Psoas muscle (tissue), 8 donors: ENCODE data around the gene TUBA8. TPM values are rescaled to one million over a fixed set of nuclear protein-coding genes. Genes with fewer than 3 reads are reported as not detected.
"Not testable (repeated sequence)": the region's sequence is repeated elsewhere in the genome, so short reads cannot be mapped to it uniquely, and the experiment has no call there.

Experiments used
- ATAC-seq, 4 donors: fragments of 200-7000 bp; cut with Tn5 transposase; one replicate each; pipeline ENCODE4 v1.9.1; 2020; ENCODE audit warnings: moderate library complexity in 3 of 4, mild to moderate bottlenecking in 2 of 4
- DNase-seq, 2 donors: peaks; one replicate each; pipeline ENCODE4 v3.0.0-alpha.2; 2020
- H3K27ac ChIP-seq: fragments of 200-600 bp; one replicate; pipeline ENCODE4 v1.8.0; 2022
- H3K27me3 ChIP-seq, 3 donors: fragments of 200-600 bp in 1 of 3; one replicate each; pipeline versions ENCODE4 v1.6.1 to v1.8.0; 2013 to 2022; ENCODE audit warnings: low read length in 2 of 3, mild to moderate bottlenecking in 2 of 3, moderate library complexity in 1 of 3; ENCODE audit not compliant: insufficient read depth in 3 of 3
- H3K36me3 ChIP-seq, 2 donors: fragments of 200-600 bp in 1 of 2; one replicate each; pipeline versions ENCODE4 v1.6.1 to v1.8.0; 2013 to 2022; ENCODE audit warnings: low read depth in 1 of 2, mild to moderate bottlenecking in 1 of 2, moderate library complexity in 1 of 2; ENCODE audit not compliant: insufficient read depth in 1 of 2
- H3K4me1 ChIP-seq: fragments of 200-600 bp; one replicate; pipeline ENCODE4 v1.8.0; 2022
- H3K4me3 ChIP-seq: fragments of 200-600 bp; one replicate; pipeline ENCODE4 v1.8.0; 2022; ENCODE audit warnings: mild to moderate bottlenecking
- H3K9me3 ChIP-seq: fragments of 200-600 bp; one replicate; pipeline ENCODE4 v1.8.0; 2022
- CTCF ChIP-seq: fragments of 200-600 bp; IDR thresholded peaks from one replicate; pipeline ENCODE4 v1.8.0; 2022; ENCODE audit warnings: antibody characterized with exemption
- WGBS, 3 donors: extraction: QIAGEN DNeasy Blood & Tissue Kit; methylation state at CpG; one replicate each; pipeline versions ENCODE4 v1.1.6 to v1.1.7; 2013; 5-methylcytosine and 5-hydroxymethylcytosine counted together
- intact Hi-C, 2 donors: fragments of 100-400 bp; cut with DNase I; formaldehyde crosslinking; loops; one replicate each; pipeline versions ENCODE4 v1.11.0 to v1.14.2; 2022
- polyA plus RNA-seq, 3 donors: library from polyadenylated mRNA; stranded (reverse); fragments of 200-250 nt; gene quantifications; one replicate each; pipeline ENCODE4 v1.2.3, GENCODE V29; 2013
- total RNA-seq, 4 donors: library from RNA; stranded (reverse); fragmentation: NEBNext Ultra II Directional in 2 of 4; extraction: Animal tissue kit (Norgen Biotek cat#: 25700) in 2 of 4; gene quantifications; one replicate each; pipeline versions ENCODE4 v1.2.1 to v1.2.4, GENCODE V29; 2021 to 2023
- donor health status: healthy with polysubstance abuse.
- donor health status: DM: no; HTN: no; CAD: no; lungs with moderate emphysema.
- donor health status: Bipolar disorder and iron deficiency.
- donor health status: healthy.
- donor health status: DM: yes; HTN: yes; CAD: no.
- donor health status: DM: no; HTN: no; CAD: no.
- donor health status: DM: no; HTN: no; CAD: no.
- donor health status: DM: yes; HTN: yes; CAD: no.

TUBA8 gene
- total and polyA plus RNA-seq, 7 donors: 38.8 to 150 (median 115) TPM

GRCh38 chr22:18068381-18068988 is 42.1 kb upstream of the TUBA8 start:
- intact Hi-C loops: no loop called here
- Histone ChIP-seq H3K27ac (peak overlapping the region; percentile 53), H3K4me3 (no peak overlapping the region), H3K36me3 (no peaks in the 10 kb centered on the region), H3K9me3 (no peaks in the 10 kb centered on the region), H3K4me1 (peaks cover 20% of the 10 kb centered on the region), H3K27me3 (no peaks in the 10 kb centered on the region)
- DNase-seq (no peak), ATAC-seq (peak; percentile 9 to 60 (median 26))
- no peak for TF ChIP-seq CTCF
- 33 to 42% (median 38%) methylated on average over 3 of the region's 3 CpGs for WGBS, 3 donors

- intact Hi-C loops: no loop called here
- no peaks in the 10 kb centered on the region for H3K27me3 ChIP-seq
- no peak for TF ChIP-seq CTCF
- no peak for ATAC-seq
- no peaks in the 10 kb centered on the region for H3K9me3 ChIP-seq
- no peak for DNase-seq
- no peaks in the 10 kb centered on the region for H3K36me3 ChIP-seq
- peaks cover 20% of the 10 kb centered on the region for H3K4me1 ChIP-seq
- no peak overlapping the region for H3K4me3 ChIP-seq
- peak overlapping the region; percentile 53 for H3K27ac ChIP-seq
- 79 to 94% (median 87%) methylated on average over 2 of the region's 2 CpGs for WGBS, 3 donors
These were observed 41.6 kb upstream of the TUBA8 start for GRCh38 chr22:18069041-18069440.

DNA sequence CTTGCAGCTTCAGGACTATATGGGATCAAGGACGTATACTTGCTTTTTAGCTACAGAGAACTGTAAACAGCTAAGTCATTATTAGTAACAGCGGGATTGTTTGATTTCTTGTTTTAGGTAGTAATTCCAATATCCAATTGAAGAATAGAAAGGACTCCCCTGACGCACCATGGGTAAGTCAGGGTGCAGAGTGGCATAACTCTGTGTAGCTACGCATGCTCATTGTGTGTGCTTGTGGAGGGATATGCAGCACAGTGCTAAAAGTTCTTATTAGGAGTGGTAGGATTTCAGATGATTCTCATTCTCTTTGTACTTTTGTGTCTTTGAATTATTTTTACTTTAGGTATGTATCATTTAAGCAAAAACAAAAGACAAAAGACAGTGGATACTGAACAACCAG is 40.6 kb upstream of the TUBA8 start:
- ATAC-seq: no peak
- Histone ChIP-seq H3K36me3 (no peaks in the 10 kb centered on the region), H3K27me3 (no peaks in the 10 kb centered on the region), H3K9me3 (no peaks in the 10 kb centered on the region), H3K27ac (no peak overlapping the region), H3K4me1 (peaks cover 20% of the 10 kb centered on the region), H3K4me3 (no peak overlapping the region)
- 96 to 99% (median 96%) methylated on average over 4 of the region's 4 CpGs for WGBS, 3 donors
- intact Hi-C loops: loop anchor here (5.0 kb wide), 2 partner anchors 43 to 173 kb away; no protein-coding TSS in a partner anchor
- no peak for TF ChIP-seq CTCF
- DNase-seq: no peak

- ATAC-seq (no peak), DNase-seq (no peak)
- no peak overlapping the region for H3K27ac ChIP-seq
- TF ChIP-seq CTCF: peak; percentile 15
- no peaks in the 10 kb centered on the region for H3K27me3 ChIP-seq
- no peak overlapping the region for H3K4me3 ChIP-seq
- intact Hi-C loops: loop anchor here (5.0 kb wide), 2 partner anchors 43 to 173 kb away; no protein-coding TSS in a partner anchor
- H3K4me1 ChIP-seq: peaks cover 24% of the 10 kb centered on the region
- H3K9me3 ChIP-seq: no peaks in the 10 kb centered on the region
- 87% methylated on average over 14 of the region's 14 CpGs for WGBS, 3 donors
- H3K36me3 ChIP-seq: no peaks in the 10 kb centered on the region
These were observed 39.9 kb upstream of the TUBA8 start for GRCh38 chr22:18070556-18071306.

DNA sequence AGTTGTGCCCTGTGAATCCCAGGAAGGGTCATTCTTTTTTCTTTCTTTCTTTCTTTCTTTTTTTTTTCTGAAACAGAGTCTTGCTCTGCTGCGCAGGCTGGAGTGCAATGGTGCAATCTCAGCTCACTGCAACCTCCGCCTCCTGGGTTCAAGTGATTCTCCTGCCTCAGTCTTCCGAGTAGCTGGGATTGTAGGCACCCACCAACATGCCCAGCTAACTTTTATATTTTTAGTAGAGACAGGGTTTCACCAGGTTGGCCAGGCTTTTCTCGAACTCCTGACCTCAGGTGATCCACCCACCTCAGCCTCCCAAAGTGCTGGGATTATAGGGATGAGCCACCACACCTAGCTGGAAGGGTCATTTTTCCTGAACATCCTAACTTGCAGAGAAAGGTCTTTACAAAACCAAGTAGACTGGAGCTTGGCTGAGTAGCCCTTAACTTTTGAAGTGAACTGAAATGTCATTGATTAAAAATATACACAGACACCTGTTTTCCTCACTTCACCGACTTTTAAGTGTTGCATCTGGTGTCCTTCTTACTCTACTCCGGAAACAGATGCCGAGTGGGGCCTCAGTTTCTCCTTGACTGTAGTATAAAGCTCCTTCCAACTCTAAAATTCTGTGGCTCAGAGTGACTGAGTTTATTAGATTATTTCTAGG is 39.2 kb upstream of the TUBA8 start:
- H3K27me3 ChIP-seq, DNase-seq, ATAC-seq, H3K4me3 ChIP-seq, H3K36me3 ChIP-seq, H3K9me3 ChIP-seq: not testable (repeated sequence)
- intact Hi-C loops: loop anchor here (5.0 kb wide), 2 partner anchors 44 to 174 kb away; no protein-coding TSS in a partner anchor
- Histone ChIP-seq H3K4me1 (peaks cover 31% of the 10 kb centered on the region), H3K27ac (peak overlapping the region; percentile 23)
- 65 to 72% (median 68%) methylated on average over 7 of the region's 7 CpGs for WGBS, 3 donors
